HG03439 (cell line): ENCODE results near the gene PAXX.
"Not testable (repeated sequence)": the region's sequence is repeated elsewhere in the genome, so short reads cannot be mapped to it uniquely, and the experiment has no call there.

Experiments used
- ATAC-seq: cut with Tn5 transposase; IDR thresholded peaks from one replicate; pipeline ENCODE4 v1.9.1; 2021; ENCODE audit warnings: mild to moderate bottlenecking, moderate library complexity; ENCODE audit not compliant: unreplicated experiment

The PAXX gene

GRCh38 chr9:136997830-136998234 is 5.6 kb downstream of the PAXX start:
- no peak for ATAC-seq

DNA sequence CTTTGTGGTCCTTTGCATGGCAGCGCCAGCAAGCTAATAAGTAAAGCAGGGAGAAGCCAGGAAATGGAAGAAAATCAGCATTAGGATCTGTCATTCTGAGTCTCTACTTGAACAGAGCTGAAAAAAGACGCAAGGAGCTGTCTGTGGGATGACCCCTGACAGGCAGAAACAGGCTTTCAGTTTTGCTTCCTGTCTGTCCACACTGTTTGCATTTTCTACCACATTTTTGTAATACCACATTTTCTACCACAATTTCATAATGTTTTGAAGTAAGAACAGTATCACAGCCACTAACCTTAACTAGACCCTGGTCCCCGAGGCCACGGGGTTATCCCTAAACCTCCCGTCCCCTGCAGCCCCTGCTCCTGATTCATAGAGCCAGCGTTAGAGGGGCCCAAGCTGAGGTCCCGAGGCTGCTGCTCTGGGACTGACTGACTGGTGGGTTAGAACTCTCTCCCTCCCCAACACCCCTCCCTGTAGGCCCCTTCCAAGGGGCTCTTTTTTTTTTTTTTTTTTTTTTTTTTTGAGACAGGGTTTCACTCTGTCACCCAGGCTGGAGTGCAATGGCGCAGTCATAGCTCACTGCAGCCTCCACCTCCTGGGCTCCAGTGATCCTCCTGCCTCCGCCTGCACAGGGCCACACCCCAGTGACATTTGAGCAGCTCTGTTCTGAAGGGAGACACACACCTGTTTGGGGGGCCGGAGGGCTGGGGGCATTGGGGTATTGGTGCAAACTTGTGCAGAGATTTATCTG is 8.1 kb downstream of the PAXX start:
- ATAC-seq: peak; percentile 68

- no peak for ATAC-seq
Observed at GRCh38 chr9:137001857-137002645, 9.8 kb downstream of the PAXX start.

GRCh38 chr9:137002646-137003041 is 10.4 kb downstream of the PAXX start:
- no peak for ATAC-seq

DNA sequence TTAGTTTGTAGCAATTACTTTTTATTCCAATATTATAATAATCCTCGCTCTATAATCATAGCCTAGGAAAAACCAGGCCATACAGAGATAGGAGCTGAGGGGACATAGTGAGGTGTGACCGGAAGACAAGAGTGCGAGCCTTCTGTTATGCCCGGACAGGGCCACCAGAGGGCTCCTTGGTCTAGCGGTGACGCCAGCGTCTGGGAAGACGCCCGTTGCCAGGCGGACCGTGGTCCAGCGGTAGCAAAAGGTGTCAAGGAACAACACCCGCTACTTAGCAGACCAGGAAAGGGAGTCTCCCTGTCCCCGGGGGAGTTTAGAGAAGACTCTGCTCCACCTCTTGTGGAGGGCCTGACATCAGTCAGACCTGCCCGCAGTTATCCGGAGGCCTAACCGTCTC is 12.1 kb downstream of the PAXX start:
- ATAC-seq: not testable (repeated sequence)

DNA sequence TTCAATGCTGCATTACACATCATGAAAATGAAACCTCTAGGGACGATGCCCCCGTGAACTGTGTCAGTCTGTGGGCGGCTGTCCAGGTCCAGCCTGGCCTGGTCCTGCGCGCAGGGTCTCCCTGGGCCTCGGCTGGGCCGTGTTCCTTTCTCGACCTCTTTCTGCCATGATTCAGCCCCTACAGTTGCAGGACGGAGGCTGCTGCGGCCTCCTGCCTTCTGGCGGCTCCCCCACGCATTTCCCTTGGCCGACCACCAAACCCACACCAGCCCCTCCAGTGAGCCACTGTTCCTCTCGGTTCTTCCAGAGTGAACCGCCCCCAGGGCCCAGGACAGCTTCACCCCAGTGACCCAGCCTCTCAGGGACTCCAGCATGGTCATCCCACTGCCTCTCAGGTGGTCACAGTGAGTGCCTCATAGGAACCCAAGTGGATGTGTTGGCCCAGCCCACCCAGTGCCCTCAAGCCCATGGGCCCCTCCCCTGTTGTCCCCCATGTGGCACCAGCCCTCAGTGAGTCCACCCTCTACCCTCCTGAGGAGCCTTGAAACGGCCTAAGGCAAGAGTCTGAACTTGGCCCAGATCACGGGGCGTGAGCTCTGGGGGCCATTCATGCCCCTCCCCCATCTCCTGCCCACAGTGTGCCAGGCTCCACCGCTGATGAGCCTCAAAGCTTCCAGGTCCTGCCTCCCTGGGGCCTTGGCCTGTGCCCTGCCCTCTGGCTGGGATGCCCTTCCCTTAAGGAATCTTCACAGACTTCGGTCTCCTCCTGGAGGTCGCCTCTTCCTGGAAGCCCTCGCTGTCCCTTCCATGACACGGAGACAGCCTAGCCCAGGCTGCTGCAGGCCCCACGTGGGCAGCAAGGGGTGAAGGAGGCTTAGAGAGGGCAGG is 14.1 kb downstream of the PAXX start:
- no peak for ATAC-seq

DNA sequence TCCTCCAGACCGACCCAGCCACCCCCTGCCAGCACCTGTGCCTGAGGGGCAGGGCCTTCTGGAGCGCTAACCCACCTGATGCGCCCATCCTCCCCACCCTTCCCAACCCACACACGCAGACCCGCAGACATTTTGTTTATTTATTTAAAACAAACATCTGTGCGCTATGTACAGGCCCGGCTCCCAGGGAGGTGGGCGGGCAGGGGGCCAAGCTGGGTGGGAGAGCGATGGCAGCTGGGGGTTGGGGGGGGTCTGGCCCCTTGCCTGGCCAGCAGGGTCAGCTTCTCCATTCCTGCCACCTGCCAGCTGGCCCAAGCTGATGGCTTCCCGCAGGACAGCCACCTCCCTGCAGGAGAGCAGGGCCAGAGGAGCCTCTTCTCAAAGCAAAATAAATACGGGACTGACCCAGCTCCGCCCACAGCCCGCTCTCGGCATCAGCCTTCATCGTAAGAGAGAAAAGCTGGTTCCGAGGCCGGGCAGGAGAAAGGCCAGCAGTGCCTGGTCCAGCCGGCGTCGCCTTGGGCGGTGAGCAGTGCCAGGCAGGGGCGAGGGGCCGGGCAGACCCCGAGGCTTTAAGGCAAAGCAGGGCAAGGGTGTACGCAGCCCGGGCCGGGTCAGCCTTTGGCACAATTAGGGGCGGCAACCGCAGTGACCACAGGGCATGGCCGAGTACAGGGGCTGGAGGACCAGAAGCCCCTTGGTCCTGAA is 15.0 kb downstream of the PAXX start:
- no peak for ATAC-seq

DNA sequence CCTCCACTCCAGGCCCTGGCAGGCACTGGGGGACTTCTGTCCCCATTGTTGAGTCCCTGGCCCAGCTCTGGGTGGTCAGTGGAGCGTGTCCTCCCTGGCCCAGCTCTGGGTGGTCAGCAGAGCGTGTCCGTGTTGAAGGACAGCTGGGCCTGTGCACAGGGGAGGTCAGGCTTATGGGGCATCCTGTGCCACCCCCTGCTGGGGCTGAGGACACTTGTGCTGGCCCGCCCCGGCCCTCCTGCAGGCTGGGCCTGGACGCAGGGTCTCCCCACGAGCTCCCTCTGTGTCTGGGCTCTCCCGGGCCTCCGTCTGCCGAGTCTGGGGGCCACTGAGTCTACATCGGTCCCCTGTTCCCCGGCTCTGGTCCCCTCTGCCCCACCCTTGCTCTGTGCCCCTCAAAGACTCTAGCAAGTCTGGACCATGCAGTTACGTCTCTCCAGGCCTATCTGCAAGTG is 15.6 kb downstream of the PAXX start:
- ATAC-seq: no peak

DNA sequence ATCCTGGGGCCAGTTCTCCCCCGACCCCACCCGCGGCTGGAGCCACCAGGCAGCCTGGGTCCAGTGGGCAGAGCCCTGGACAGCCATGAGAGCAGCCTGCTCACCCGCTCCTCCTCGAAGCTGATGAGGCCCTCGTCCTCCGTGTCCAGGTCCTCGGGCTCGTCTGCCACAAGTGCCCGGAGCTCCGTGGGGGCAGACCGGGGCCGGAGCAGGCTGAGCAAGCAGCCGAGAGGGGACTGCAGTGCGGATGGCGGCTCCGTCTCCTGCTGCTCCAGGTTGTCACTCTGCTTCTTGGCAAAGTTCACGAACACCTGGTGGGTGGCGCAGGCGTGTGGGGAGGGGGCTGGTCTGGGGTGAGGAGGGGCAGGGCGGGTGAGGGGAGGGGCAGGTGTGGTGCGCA is 16.1 kb downstream of the PAXX start:
- ATAC-seq: no peak

GRCh38 chr9:137009217-137009616 is 17.0 kb downstream of the PAXX start:
- no peak for ATAC-seq

GRCh38 chr9:137009938-137010732 is 17.9 kb downstream of the PAXX start:
- ATAC-seq: no peak

DNA sequence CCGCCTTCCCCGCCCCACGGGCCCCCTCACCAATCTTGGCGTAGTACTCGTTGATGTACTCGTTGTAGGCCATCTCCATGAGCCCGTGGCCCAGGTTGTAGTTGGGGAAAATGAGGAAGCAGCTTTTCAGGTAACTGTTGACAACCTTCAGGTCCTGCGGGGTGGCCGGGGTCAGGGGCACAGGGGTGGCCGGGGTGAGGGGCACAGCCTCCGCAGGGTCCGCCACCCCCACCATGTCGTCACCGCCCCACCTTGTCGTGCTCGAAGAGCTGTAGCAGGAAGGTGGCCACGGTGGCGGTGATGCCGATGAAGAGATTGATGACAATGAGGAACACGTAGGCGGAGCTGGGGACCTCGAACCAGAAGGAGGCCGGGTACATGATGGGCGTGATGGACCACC is 18.9 kb downstream of the PAXX start:
- ATAC-seq: no peak

DNA sequence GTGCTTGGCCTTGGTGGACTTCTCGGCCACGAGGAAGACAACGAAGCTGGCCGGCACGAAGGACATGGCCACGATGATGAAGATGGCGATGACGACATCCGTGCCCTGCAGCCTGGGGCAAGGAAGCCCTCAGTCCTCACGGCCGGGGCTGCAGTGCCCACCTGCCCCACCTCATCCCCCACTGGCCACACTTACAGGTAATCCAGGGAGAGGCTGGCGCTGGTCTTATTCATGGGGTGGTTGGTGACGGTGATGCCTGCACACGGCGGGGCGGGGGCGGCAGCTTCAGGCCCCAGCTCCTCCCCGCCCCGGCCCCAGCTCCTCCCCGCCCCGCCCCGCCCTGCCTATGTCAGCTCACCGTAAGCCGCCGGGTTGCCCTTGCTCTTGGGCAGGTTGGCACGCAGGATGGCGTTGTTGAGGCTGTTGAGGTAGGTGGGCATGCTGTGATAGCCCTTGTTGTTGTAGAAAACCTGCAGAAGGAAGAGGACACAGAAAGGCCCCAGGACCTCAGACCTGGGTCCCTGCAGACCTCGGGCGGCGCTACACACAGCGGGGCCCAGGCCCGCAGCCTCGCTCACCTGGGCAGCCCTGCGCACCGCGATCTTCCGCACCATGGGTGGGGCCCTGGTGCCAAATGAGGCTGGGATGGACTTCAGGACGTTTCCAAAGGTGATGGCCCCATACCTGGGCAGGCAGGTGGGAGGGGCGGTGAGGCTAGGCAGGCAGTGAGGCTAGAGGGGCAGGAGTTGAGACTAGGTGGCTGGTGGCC is 19.9 kb downstream of the PAXX start:
- no peak for ATAC-seq

GRCh38 chr9:137012694-137013570 is 20.7 kb downstream of the PAXX start:
- ATAC-seq: no peak

DNA sequence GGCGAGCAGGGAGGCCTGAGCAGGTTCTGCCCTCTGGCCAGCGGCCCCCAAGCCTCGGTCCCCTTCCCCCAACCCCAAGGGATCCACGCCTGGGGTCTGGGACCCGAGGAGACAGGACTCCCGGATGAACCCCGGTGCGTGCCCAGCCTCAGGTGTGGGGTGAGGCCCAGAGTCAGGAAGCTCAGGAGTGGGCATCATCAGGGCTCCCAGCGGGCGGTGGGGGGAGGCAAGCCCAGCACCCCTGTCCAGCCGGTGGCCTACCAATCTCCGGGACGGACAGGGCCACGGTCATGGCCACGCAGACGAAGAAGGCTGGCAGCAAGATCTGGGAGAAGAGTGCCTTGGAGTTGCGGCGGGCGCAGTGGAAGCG is 21.3 kb downstream of the PAXX start:
- no peak for ATAC-seq

GRCh38 chr9:137014166-137014565 is 21.9 kb downstream of the PAXX start:
- ATAC-seq: no peak

- ATAC-seq: no peak
Observed at GRCh38 chr9:137014776-137015539, 22.7 kb downstream of the PAXX start.
